Measurements from ENCODE around the gene CAMTA1.

The CAMTA1 gene

DNA sequence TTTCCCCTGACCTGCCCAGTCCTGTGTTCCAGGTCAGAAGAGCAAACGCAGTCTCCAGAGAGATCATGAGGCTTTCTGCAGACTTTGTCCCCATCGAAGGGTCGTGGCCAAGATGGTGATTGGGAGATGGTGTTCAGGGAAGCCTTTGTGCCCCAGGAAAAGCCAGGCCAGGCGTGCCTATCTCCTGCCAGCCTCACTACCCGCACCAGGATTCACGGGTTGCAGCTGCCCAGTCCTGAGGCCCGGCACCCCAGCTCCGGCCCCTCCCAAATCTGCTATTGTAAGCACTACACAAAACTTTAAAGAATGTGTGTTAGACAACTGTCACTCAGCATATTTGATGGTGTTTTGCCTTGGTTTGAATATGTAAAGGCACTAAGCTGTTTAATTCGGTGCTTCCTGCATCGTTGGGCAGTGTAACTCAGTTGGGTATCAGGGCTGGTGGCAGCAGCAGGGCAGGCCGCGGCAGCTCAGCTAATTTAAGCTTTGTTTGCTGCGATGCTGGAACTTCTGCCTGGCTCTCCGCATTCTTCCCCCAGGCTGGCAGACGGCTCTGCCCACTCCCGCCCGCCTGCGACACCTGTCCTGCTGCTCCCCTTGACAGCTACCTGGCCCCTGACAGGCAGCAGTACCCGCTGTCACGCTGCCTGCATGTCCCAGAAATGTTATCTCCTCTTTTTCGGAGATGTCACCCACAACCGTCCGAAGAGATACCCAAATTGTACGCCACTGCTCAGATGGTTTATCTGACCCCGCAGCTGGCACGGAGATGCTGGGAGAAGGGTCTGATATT, 776.9 kb downstream of the CAMTA1 start:
- H3K79me2 ChIP-seq (ENCODE audit: insufficient read depth, low read length): no peaks in the 10 kb centered on the region

DNA sequence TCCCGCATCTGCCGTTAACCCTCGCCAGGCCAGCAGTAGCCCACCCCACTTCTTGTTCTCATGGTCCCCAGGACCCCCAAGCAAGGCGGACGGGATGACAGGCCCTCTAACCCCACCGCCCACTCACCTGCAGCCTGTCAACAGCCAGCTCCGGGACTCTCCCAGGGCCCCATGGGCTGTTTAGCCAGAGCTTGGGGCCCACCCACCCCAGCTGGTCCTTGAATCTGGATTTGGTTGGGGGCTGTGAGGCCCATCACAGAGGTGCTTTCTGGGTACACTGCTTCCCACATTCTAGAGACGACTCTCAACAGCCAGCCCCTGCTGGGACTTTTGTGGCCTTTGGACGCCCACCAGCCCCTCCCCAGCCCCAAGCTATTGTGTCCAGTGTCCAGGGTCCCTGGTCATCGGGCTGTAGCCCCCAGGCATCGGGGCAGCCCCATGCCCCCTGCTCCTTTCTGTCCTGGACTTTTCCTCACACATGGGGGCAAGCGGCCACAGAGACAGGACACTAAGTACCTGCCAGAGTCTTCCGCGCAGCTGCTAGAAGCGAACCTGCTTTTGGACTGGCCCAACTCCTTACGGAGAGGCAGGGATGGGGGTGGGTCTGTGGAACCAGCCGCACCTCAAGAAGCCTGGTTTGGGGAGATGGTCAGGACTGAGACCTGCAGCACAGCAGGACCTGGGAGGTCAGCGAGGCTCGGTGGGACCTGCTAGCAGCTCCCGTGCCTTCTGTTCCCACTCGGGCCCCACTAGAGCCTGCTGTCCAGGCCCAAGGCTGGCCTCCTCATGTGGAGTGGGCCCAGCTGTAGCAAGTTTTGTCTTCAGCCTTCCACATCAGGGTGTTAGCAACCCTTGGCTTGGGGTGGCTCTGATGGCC, 777.7 kb downstream of the CAMTA1 start:
- TF ChIP-seq EZH2 (IDR thresholded peaks at IDR 0.05; ENCODE audit: borderline replicate concordance, low read depth, low read length, severe bottlenecking): no peak
- TF ChIP-seq CTCF (IDR thresholded peaks at IDR 0.05; ENCODE audit: borderline replicate concordance, extremely low read depth, low read length, poor library complexity, severe bottlenecking): no peak
- H3K4me3 ChIP-seq (ENCODE audit: low read depth in 1 of 2, low read length in 2 of 2): no peak overlapping the region
- H3K27ac ChIP-seq (ENCODE audit: low read length): no peak overlapping the region
- ATAC-seq (ENCODE audit: insufficient read depth, low read depth) (no peak), DNase-seq (no peak)
- H3K27me3 ChIP-seq (ENCODE audit: insufficient read depth, low read length, poor library complexity): no peaks in the 10 kb centered on the region
- no peaks in the 10 kb centered on the region for H3K4me1 ChIP-seq (ENCODE audit: insufficient read depth, low read length)
- peaks cover 5% of the 10 kb centered on the region; the same call in 1 of the 2 replicates for H4K20me1 ChIP-seq (ENCODE audit: insufficient read depth, low read length)
- H3K36me3 ChIP-seq (ENCODE audit: insufficient read depth, low read length): no peaks in the 10 kb centered on the region
- no peak overlapping the region for H3K4me2 ChIP-seq (ENCODE audit: insufficient read depth, low read length)
- no peak overlapping the region for H3K9ac ChIP-seq (ENCODE audit: low read depth, low read length)
- no peaks in the 10 kb centered on the region for H3K79me2 ChIP-seq (ENCODE audit: insufficient read depth, low read length)
- H3K9me3 ChIP-seq (ENCODE audit: insufficient read depth, low read length, severe bottlenecking): no peaks in the 10 kb centered on the region
- H2AFZ ChIP-seq (ENCODE audit: low read depth, low read length): no peak overlapping the region

More for the DNA sequence above, 776.9 kb downstream of the CAMTA1 start:
- no peak overlapping the region for H3K27ac ChIP-seq (ENCODE audit: low read length)
- no peaks in the 10 kb centered on the region for H3K4me1 ChIP-seq (ENCODE audit: insufficient read depth, low read length)
- no peak overlapping the region for H3K4me3 ChIP-seq (ENCODE audit: low read depth in 1 of 2, low read length in 2 of 2)
- no peak overlapping the region for H3K4me2 ChIP-seq (ENCODE audit: insufficient read depth, low read length)
- H3K9me3 ChIP-seq (ENCODE audit: insufficient read depth, low read length, severe bottlenecking): no peaks in the 10 kb centered on the region
- peaks cover 5% of the 10 kb centered on the region; the same call in 1 of the 2 replicates for H4K20me1 ChIP-seq (ENCODE audit: insufficient read depth, low read length)
- H2AFZ ChIP-seq (ENCODE audit: low read depth, low read length): no peak overlapping the region
- H3K36me3 ChIP-seq (ENCODE audit: insufficient read depth, low read length): no peaks in the 10 kb centered on the region
- H3K27me3 ChIP-seq (ENCODE audit: insufficient read depth, low read length, poor library complexity): no peaks in the 10 kb centered on the region
- ATAC-seq (ENCODE audit: insufficient read depth, low read depth): no peak
- TF ChIP-seq EZH2 (IDR thresholded peaks at IDR 0.05; ENCODE audit: borderline replicate concordance, low read depth, low read length, severe bottlenecking) (no peak), CTCF (IDR thresholded peaks at IDR 0.05; ENCODE audit: borderline replicate concordance, extremely low read depth, low read length, poor library complexity, severe bottlenecking) (no peak)
- no peak overlapping the region for H3K9ac ChIP-seq (ENCODE audit: low read depth, low read length)
- DNase-seq: no peak

DNA sequence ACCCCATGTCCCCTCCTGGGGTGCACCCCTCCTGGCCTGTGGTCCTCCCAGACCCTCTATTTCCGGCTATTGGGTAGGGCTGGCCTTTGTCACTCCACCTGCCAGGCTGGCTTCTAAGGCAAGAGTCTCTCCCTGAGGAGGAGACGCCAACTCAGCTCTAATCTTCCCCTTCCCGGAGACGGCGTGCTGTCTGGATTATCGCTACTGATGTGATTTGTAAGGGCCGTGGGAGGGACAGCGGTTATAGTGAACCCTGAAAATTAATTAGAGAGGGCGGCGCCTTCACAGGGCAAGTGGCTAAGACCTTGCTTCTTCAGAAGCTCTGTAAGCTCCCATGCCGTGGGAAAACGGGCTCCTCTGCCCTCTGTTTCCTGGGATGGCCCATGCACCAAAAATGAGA, 778.9 kb downstream of the CAMTA1 start:
- Histone ChIP-seq H3K27ac (ENCODE audit: low read length) (no peak overlapping the region), H3K9ac (ENCODE audit: low read depth, low read length) (no peak overlapping the region), H3K4me1 (ENCODE audit: insufficient read depth, low read length) (no peaks in the 10 kb centered on the region), H4K20me1 (ENCODE audit: insufficient read depth, low read length) (peaks cover 5% of the 10 kb centered on the region; the same call in 1 of the 2 replicates), H3K36me3 (ENCODE audit: insufficient read depth, low read length) (no peaks in the 10 kb centered on the region), H3K9me3 (ENCODE audit: insufficient read depth, low read length, severe bottlenecking) (no peaks in the 10 kb centered on the region), H3K27me3 (ENCODE audit: insufficient read depth, low read length, poor library complexity) (no peaks in the 10 kb centered on the region), H3K4me3 (ENCODE audit: low read depth in 1 of 2, low read length in 2 of 2) (no peak overlapping the region), H3K79me2 (ENCODE audit: insufficient read depth, low read length) (no peaks in the 10 kb centered on the region), H2AFZ (ENCODE audit: low read depth, low read length) (no peak overlapping the region), H3K4me2 (ENCODE audit: insufficient read depth, low read length) (no peak overlapping the region)
- no peak for ATAC-seq (ENCODE audit: insufficient read depth, low read depth)
- TF ChIP-seq EZH2 (IDR thresholded peaks at IDR 0.05; ENCODE audit: borderline replicate concordance, low read depth, low read length, severe bottlenecking) (no peak), CTCF (IDR thresholded peaks at IDR 0.05; ENCODE audit: borderline replicate concordance, extremely low read depth, low read length, poor library complexity, severe bottlenecking) (no peak)
- no peak for DNase-seq

Data from DND-41 (cell line).